NCI-H69 (cell line): ENCODE results near the gene RIT2.

ENCODE experiments used
- DNase-seq: peaks from one replicate; lab custom pipeline; 2025; lab: John Stamatoyannopoulos, UW

RIT2 gene

DNA sequence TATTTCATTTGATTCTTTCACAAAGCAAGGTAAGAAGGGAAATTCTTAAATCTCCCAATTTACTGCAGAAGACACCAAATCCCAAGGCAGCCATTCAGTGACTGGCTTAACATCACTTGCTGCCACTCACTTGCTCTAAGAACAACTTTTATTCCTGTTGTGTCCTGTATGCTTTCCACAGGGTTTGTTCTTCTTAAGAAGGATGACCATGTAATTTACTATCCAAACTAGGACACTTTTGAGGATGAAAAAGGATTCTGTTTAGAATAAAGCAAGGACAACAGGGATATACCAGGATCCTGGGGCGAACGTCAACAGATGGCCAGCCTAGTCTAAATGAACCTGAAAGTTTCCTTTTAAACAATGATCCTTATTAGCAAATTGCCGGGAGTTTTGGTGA lies 34.8 kb downstream of the RIT2 start:
- DNase-seq, result no peak

DNA sequence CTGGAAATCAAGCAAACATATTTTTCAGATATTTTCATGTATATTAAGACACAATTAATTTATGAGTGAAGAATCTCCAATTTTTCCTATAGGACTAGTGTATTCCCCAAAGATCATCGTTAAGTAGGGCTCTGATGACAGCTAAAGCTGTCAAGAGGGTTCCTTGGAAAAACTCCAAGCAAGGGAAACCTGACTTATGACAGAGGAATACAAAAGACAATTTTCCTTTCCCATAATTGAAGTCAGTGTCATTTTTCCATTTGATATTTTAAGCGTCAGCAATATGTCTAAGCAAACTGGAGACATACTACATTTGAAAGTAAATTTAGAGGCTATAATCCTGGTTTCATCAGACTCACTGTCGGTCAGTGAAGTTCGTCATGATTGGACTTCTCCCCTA lies 36.1 kb downstream of the RIT2 start:
- DNase-seq, result peak; percentile 61

DNA sequence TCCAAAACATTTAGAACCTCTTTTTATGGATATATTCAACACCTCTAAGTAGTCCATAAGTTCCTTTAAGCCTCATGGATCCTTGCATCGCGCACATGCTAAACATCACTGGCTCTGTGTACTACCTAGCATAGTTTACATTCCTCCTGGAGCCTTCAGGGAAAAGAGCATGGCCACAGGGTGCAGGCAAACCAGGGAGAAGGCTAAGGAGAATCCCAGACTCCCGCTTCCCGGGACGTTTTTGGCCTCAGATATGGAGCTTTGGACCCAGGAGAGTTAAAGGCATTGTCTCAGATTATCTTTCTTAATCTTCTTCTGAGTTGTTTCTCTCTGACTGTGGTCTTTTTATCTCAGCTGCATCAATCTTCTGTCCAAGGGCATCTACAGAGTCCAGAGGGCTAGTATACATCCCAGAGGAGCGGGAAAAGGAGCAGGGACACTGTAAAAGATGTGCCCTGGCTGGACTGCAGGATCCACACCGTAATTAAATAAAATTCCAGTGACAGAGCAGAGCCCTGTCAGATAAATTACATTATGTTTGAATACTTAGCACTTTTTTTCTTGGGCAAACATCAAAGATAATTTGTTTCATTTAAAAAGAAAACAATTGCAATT lies 36.9 kb downstream of the RIT2 start:
- DNase-seq, result peak; percentile 48

GRCh38 chr18:43077510-43078308 lies 37.8 kb downstream of the RIT2 start:
- peak; percentile 38 for DNase-seq

DNA sequence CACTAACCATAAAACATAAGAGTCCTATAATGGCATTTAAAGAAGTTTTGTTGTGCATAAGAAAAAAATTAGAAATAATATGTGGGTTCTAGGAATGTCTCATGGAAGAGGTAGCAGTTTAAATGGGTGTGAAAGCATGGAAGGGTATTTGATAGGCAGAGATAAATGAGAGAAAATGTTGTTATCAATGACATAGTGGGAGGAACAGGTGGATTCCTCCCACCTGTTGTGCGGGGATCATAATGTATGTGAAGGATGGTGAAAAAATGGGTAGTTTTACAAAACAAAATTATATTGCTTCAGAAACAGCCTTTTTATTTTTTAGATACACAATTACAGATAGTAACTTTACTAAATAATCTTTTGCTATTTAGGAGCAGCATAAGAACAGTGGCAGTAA lies 41.7 kb downstream of the RIT2 start:
- DNase-seq, result no peak

GRCh38 chr18:43068781-43069180 lies 46.7 kb downstream of the RIT2 start:
- DNase-seq, result no peak

DNA sequence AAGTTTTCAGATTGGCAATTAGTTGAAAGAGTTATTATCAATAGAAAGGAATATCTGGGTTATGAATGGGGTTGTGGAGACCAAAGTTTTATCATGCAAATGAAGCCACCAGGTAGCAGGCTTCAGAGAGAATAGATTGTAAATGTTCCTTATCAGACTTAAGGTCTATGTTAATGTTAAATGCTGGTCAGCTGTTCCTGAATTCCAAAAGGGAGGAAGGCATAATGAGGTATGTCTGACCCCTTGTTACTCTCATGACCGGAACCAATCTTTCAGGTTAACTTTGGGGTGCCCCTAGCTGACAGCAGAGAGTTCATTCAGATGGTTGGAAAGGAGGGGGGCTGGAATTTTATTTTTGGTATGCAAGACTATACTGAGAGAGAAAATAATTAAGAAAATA lies 47.9 kb downstream of the RIT2 start:
- DNase-seq, result no peak

DNA sequence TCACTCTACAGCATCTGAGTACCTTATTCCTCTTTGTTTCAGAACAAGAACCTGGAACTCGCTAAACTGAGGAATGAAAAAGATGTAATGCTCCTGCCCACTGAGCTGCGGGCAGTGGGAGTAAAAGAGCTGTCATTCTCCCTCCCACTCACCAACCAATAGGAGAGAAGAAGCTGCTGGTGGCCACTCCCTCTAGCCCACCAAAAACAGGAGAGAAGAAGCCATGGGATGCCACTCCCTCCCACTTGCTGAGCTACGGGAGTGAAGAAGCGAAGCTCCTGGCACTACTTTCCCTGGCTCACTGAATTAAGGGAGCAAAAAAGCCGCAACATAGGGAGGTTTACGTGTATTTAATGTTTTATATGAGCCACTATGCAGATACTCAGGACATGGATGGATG lies 53.7 kb downstream of the RIT2 start:
- no peak for DNase-seq

- DNase-seq, result no peak
Observed at GRCh38 chr18:43061318-43061717, 54.2 kb downstream of the RIT2 start.

GRCh38 chr18:43060020-43060419 lies 55.5 kb downstream of the RIT2 start:
- DNase-seq, result no peak

DNA sequence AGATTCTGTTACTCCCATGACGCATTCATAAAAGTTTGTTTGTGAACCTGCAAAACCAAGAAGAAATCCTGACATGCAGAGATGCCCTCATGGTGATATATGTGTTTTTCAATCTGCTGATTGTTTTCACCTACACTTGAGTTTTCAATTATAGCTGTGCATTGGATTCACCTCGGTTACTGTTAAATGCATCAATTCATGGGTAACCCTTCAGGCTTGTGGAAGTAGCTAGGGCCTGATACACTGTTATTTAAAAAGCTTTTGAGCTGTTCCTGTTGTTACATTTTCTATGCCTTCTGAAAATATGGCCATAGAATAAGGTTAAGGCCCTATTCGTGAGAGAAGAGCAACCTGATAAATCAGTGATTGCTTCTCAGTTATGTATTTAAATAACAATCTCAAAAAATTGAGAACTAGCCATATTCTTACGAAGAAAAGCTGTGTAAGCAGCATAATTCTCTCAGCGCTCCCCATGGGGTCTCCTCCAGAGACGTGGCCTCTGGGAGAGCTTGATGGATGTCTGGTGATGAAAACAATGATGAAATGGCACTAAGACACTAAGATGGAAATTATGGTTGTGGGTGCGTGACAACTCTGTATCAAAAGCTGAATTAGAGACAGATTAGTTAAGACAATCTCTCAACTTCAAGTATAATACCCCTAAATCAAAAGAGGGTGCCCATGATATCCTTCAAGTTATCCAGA lies 60.5 kb downstream of the RIT2 start:
- DNase-seq, result no peak

DNA sequence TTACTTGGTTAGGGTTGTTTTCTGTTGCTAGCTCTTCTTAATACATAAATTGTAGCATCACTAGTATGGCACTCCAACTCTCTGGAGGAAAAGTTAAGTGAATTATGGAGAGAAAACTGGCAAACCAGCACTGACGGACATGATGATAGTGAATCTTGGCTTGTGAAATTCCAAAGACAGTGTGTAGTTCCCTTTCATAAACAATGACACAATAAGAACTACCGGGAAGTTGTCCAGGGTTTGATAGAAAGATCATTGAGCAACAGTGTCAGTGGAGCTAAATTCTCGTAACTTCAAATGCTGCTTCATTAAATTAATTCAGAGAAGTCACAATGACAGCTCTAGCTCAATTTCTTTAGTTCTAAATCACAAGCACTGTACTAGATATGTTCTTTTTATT lies 66.5 kb downstream of the RIT2 start:
- no peak for DNase-seq

GRCh38 chr18:43046322-43046721 lies 69.2 kb downstream of the RIT2 start:
- peak; percentile 72 for DNase-seq

DNA sequence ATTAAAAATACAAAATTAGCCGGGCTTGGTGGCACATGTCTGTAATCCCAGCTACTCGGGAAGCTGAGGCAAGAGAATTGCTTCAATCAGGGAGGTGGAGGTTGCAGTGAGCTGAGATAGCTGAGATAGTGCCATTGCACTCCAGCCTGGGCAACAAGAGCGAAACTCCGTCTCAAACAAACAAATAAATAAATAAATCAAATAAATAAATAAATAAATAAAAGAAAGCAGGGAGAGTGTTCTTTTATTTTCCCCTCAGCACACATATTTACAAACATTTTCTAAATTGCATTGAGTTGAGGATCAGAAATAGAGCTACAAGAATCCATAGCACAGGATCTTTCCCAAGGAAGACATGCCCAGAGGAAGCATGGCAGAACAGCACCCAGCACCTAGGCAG lies 71.9 kb downstream of the RIT2 start:
- DNase-seq, result no peak

DNA sequence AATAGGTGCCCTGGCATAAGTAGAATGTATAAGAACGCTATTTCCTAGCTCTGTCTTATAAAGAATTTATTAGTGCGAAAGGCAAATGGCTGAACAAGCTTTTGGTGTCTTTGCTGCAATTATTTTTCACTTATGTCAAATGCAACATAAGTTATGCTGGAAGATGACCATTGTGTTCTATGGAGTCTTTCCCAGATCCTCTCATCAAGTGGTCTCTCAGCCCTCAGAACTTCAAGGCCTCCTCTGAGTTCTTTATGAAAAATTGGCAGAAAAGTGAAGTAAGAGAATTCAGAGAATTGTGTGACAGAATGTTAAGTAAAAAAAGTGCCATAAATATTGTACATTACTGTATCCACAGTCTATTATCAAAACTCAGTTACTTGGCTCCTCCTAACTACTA lies 75.2 kb downstream of the RIT2 start:
- DNase-seq, result no peak

- peak; percentile 76 for DNase-seq
Observed at GRCh38 chr18:43034683-43035500, 80.6 kb downstream of the RIT2 start.

GRCh38 chr18:43031169-43031568 lies 84.3 kb downstream of the RIT2 start:
- DNase-seq, result no peak

DNA sequence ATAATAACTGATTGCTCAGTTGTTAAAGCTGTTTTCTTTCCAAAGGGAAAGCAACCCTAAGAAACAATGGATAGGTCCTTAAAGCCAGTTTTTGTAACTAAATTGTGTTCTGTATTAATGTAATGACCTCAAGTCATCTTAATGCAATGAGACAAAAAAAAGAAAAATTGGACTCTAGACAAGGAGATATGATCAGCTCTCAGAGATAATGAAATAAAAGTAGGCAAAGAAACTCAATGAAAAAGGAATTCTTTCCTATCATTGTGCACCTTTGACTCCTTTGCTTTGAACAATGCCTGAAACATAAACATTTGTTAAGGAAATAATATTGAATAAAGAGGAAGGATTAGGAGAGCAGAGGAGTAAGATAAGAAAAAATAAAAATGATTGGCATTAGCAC lies 86.1 kb downstream of the RIT2 start:
- no peak for DNase-seq

- no peak for DNase-seq
Observed at GRCh38 chr18:43022874-43023273, 92.6 kb downstream of the RIT2 start.

GRCh38 chr18:43017622-43018021 lies 97.9 kb downstream of the RIT2 start:
- DNase-seq, result no peak

DNA sequence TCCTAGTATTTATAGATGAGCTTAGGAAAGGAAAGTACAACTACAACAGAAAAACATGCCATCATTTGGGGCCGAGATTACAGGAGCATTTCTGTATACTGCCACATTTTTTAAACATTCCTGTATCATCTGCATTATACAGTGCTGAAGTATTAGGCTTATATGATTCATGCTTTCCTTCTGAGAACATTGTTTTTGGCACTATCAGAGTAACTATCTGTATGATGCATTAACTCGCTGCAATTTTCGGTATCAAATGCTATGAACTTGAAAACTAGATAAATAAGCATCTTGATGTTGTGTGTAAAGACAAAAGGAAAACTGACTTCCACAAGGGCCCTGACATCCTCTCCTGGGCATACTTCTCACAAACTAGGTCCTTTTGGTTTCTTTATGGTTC lies 102.0 kb downstream of the RIT2 start:
- no peak for DNase-seq

GRCh38 chr18:43012951-43013350 lies 102.5 kb downstream of the RIT2 start:
- no peak for DNase-seq
